ENCODE data around the gene BMP8B. TPM values are rescaled to one million over a fixed set of nuclear protein-coding genes. Genes with fewer than 3 reads are reported as not detected.
A peak's percentile ranks its signal among the peaks of the same experiment; 100 is the strongest.

Gene BMP8B
- total RNA-seq, 1 experiment from 2014 or later, result 0.42 TPM

GRCh38 chr1:39717809-39718208 lies 70.9 kb downstream of the BMP8B start:
- Histone ChIP-seq H2BK120ac (ENCODE audit: low read depth, low read length, poor library complexity, severe bottlenecking) (no peak overlapping the region), H2BK15ac (ENCODE audit: low read depth, low read length) (no peak overlapping the region), H2AFZ (ENCODE audit: low read length) (no peak overlapping the region), H3K56ac (ENCODE audit: insufficient read length, low read depth, low read length) (no peak overlapping the region), H3K23me2 (ENCODE audit: insufficient read length, low read depth, low read length, poor library complexity, severe bottlenecking) (no peaks in the 10 kb centered on the region), H3K27ac (ENCODE audit: insufficient read length, low read depth, low read length) (no peak overlapping the region), H4K91ac (ENCODE audit: insufficient read length, low read depth, low read length) (no peak overlapping the region), H3K9me3 (ENCODE audit: control insufficient read depth, low read depth, low read length) (no peaks in the 10 kb centered on the region), H4K8ac (replicated peaks; ENCODE audit: insufficient read length, low read depth, low read length) (no peak overlapping the region), H3K18ac (ENCODE audit: insufficient read length, low read depth, low read length) (no peak overlapping the region), H2BK5ac (ENCODE audit: insufficient read length, low read length) (no peak overlapping the region), H3K23ac (ENCODE audit: insufficient read length, low read depth, low read length) (no peak overlapping the region), H3T11ph (ENCODE audit: low read length) (no peak overlapping the region), H2BK12ac (ENCODE audit: insufficient read length, low read depth, low read length) (no peak overlapping the region), H3K9ac (ENCODE audit: extremely low read depth, insufficient read length, low read length) (no peak overlapping the region), H3K4ac (ENCODE audit: low read depth, low read length) (no peak overlapping the region), H3K14ac (ENCODE audit: insufficient read depth, low read length) (no peak overlapping the region), H2AK5ac (ENCODE audit: insufficient read length, low read length) (no peak overlapping the region), H3K79me2 (ENCODE audit: insufficient read depth, low read length) (no peaks in the 10 kb centered on the region), H3K79me1 (ENCODE audit: insufficient read depth, low read depth, low read length, poor library complexity, severe bottlenecking) (no peaks in the 10 kb centered on the region), H3K4me1 (ENCODE audit: insufficient read depth, low read length) (no peaks in the 10 kb centered on the region), H4K20me1 (ENCODE audit: control insufficient read depth, insufficient read depth, insufficient read length) (no peaks in the 10 kb centered on the region), H2BK20ac (ENCODE audit: low read depth, low read length, poor library complexity, severe bottlenecking) (no peak overlapping the region), H3K27me3 (ENCODE audit: insufficient read depth, low read length) (peaks cover 57% of the 10 kb centered on the region), H4K5ac (ENCODE audit: insufficient read length, low read depth, low read length) (no peak overlapping the region), H3K4me2 (ENCODE audit: insufficient read depth, insufficient read length, low read length) (no peak overlapping the region)
- H3K4me1 Mint-ChIP-seq, result no peaks in the 10 kb centered on the region
- H3K27ac Mint-ChIP-seq, result no peak overlapping the region
- peaks cover 0 to 3% of the 10 kb centered on the region in 2 experiments; a peak in 1 of 5 replicates for H3K9me3 Mint-ChIP-seq
- peak; percentile 33; the same call in 2 of the 3 replicates for TF ChIP-seq CTCF (conservative IDR thresholded peaks at IDR 0.05)
- no CpG with 5 or more reads among the region's 6 CpGs for WGBS (ENCODE audit: extremely low coverage, insufficient read length, low lambda C conversion rate)
- no peak for DNase-seq
- no peaks in the 10 kb centered on the region for H3K36me3 Mint-ChIP-seq (ENCODE audit: insufficient read depth in 1 of 3, low read depth in 3 of 3)
- no peak overlapping the region for H3K4me3 Mint-ChIP-seq
- H3K27me3 Mint-ChIP-seq (ENCODE audit: low read depth), result peaks cover 98% of the 10 kb centered on the region

Data from H9 (cell line).